ENCODE data around the gene SLC39A12. TPM values are rescaled to one million over a fixed set of nuclear protein-coding genes. Genes with fewer than 3 reads are reported as not detected.

Gene SLC39A12
- total and polyA plus RNA-seq, 2 of the 8 experiments (the other 6 are each of a cell fraction or from before 2014, with no cell fraction given): not detected

DNA sequence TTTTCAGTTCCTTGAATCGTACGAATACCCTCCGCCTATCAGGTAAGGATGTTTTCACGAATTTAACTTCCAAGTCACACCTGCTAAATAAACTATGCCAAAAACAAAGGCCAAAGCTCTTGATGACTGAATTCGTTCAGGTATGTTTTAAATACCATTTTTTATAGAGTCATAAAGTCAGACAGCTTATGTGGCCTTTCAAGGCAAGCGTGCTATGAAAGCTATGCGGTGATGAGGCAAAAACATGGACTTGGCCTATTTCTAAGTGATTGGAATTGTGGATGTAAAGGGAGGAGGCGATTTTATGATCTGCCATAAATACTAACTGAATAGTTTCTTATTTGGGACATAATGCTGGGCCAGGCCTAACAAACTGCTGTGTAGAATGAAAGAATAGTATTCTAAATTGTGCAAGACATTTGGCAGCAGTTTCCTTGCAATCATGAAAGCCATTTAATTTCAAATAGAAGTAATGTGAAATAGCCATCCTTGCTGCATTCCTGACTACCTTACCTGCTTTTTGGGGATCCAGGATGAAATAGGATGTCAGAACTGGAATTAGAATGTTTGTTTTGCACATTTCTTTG, 14.0 kb downstream of the SLC39A12 start (continued):
- TF ChIP-seq, protein P1, sequence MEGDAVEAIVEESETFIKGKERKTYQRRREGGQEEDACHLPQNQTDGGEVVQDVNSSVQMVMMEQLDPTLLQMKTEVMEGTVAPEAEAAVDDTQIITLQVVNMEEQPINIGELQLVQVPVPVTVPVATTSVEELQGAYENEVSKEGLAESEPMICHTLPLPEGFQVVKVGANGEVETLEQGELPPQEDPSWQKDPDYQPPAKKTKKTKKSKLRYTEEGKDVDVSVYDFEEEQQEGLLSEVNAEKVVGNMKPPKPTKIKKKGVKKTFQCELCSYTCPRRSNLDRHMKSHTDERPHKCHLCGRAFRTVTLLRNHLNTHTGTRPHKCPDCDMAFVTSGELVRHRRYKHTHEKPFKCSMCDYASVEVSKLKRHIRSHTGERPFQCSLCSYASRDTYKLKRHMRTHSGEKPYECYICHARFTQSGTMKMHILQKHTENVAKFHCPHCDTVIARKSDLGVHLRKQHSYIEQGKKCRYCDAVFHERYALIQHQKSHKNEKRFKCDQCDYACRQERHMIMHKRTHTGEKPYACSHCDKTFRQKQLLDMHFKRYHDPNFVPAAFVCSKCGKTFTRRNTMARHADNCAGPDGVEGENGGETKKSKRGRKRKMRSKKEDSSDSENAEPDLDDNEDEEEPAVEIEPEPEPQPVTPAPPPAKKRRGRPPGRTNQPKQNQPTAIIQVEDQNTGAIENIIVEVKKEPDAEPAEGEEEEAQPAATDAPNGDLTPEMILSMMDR (IDR thresholded peaks at IDR 0.05; ENCODE audit: control extremely low read depth in 1 of 3, insufficient read depth in 1 of 3, low read depth in 1 of 3, low read length in 3 of 3): no peak
- TF ChIP-seq TCF12 (IDR thresholded peaks at IDR 0.05; ENCODE audit: low read depth, low read length) (no peak), TAF1 (IDR thresholded peaks at IDR 0.05; ENCODE audit: low read depth, low read length) (no peak)
- TF ChIP-seq, protein P2, sequence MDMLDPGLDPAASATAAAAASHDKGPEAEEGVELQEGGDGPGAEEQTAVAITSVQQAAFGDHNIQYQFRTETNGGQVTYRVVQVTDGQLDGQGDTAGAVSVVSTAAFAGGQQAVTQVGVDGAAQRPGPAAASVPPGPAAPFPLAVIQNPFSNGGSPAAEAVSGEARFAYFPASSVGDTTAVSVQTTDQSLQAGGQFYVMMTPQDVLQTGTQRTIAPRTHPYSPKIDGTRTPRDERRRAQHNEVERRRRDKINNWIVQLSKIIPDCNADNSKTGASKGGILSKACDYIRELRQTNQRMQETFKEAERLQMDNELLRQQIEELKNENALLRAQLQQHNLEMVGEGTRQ (IDR thresholded peaks at IDR 0.05; ENCODE audit: low read length): no peak
